ENCODE data around the gene DCST1. TPM values are rescaled to one million over a fixed set of nuclear protein-coding genes. Genes with fewer than 3 reads are reported as not detected.

Gene DCST1
- total and polyA plus RNA-seq, 2 of the 13 experiments (the other 11 are each of a cell fraction or from before 2014, with no cell fraction given) = 0.04 TPM; not detected in 1

DNA sequence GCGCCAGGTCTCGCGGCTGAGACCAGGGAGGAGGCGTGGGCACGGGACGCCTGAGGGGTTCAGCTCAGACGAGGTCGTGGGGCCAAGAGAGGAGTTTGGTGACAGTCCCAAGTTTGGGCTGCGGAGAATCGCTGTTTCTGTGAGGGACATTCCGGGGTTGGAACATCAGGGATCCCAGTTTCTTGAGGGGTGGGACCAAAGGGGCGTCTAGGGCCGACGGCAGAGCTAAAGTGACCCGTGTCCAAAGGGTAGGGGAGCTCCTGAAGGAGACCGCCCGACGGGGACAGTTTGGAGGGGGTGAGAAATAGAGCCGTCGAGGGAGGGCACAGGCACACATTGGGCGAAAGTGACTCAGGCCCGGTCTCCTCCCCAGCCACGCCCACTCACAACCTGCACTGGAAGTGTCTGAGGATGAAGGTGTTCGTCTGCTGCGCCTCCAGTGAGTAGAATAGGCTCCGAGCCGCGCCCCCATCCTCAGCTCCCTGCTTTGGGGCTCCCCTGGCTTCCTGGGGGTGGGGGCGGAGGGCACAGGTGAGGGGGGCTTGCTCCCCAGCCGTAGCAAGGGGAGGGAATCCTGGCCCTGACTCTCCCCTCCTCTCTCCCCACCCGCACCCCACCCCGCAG, 52.0 kb downstream of the DCST1 start:
- H3K36me3 ChIP-seq (replicated peaks in 1 of 2; ENCODE audit: control insufficient read depth in 1 of 2, insufficient read depth in 2 of 2, low read length in 2 of 2) = no peaks in the 10 kb centered on the region
- peak overlapping the region; percentile 98 for H3K4me2 ChIP-seq (ENCODE audit: low read depth, low read length)
- in situ Hi-C loops (cut with HindIII; ENCODE audit: extremely low pct_ligation_motif_present, low pct_unique_long_range_greater_than_20kb) = no loop called here
- ChIA-PET CTCF (ENCODE audit: low intra/inter-chr PET ratio, low total read pairs) (interaction anchor here (1.0 to 2.9 kb wide), 6 partner anchors 15 to 87 kb away, joined by 3 to 39 read pairs (median 6); partner anchors contain the start of genes ADAM15, EFNA4, KRTCAP2 and TRIM46), POLR2A (interaction anchor here (0.8 to 2.7 kb wide), 11 partner anchors 10 to 92 kb away, joined by 3 to 19 read pairs (median 4); partner anchors contain the start of genes KRTCAP2 and LENEP)
- H4K20me1 ChIP-seq (ENCODE audit: insufficient read depth, low read length) = peaks cover 4% of the 10 kb centered on the region; the same call in 1 of the 2 replicates
- ATAC-seq = peak; percentile 2; the same call in 2 of the 3 replicates
- no peak for DNase-seq (ENCODE audit: low spot score)
- intact Hi-C loops (cut with micrococcal nuclease; ENCODE audit: unreplicated experiment) = loop anchor here (10.0 kb wide), 1 partner anchor 181 kb away; no protein-coding TSS in a partner anchor
- peak overlapping the region; percentile 72 to 89 (median 75); a peak in 5 of 6 replicates for H3K4me3 ChIP-seq (replicated peaks in 1 of 3; ENCODE audit: insufficient read depth in 1 of 3, low read depth in 2 of 3, low read length in 3 of 3)
- peaks cover 20 to 37% of the 10 kb centered on the region in 2 experiments for H3K27me3 ChIP-seq (ENCODE audit: control insufficient read depth in 1 of 2, insufficient read depth in 2 of 2, low read length in 2 of 2)
- no peaks in the 10 kb centered on the region for H3K79me2 ChIP-seq (ENCODE audit: insufficient read depth, low read length)
- peak overlapping the region; percentile 74 for H3K27ac ChIP-seq (ENCODE audit: extremely low read length, insufficient read depth, low read length)
- no TSS peak for BruUV-seq (replicated peaks)
- FAIRE-seq = no peak
- no peaks in the 10 kb centered on the region for H3K9me3 ChIP-seq (ENCODE audit: low read length)
- peaks cover 79% of the 10 kb centered on the region for H3K4me1 ChIP-seq (ENCODE audit: insufficient read depth, low read length)
- H3K9ac ChIP-seq (ENCODE audit: insufficient read depth, low read depth, low read length) = peak overlapping the region; percentile 63; the same call in 1 of the 2 replicates
- WGBS (ENCODE audit: low lambda C conversion rate) = 0% methylated on average over 20 of the region's 32 CpGs
- H2AFZ ChIP-seq (ENCODE audit: low read length) = no peak overlapping the region
- TF ChIP-seq RARG (CRISPR knock-in tag; IDR thresholded peaks at IDR 0.05; ENCODE audit: low read depth) = no peak
- TF ChIP-seq, protein P1, sequence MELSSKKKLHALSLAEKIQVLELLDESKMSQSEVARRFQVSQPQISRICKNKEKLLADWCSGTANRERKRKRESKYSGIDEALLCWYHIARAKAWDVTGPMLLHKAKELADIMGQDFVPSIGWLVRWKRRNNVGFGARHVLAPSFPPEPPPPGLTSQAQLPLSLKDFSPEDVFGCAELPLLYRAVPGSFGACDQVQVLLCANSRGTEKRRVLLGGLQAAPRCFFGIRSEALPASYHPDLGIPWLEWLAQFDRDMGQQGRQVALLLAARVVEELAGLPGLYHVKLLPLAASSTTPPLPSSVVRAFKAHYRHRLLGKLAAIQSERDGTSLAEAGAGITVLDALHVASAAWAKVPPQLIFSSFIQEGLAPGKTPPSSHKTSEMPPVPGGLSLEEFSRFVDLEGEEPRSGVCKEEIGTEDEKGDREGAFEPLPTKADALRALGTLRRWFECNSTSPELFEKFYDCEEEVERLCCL (CRISPR knock-in tag; IDR thresholded peaks at IDR 0.05; ENCODE audit: borderline replicate concordance) = 0 out of 2 replicates have a peak, but pooled peaks have one; percentile 2
- TF ChIP-seq, protein P2, sequence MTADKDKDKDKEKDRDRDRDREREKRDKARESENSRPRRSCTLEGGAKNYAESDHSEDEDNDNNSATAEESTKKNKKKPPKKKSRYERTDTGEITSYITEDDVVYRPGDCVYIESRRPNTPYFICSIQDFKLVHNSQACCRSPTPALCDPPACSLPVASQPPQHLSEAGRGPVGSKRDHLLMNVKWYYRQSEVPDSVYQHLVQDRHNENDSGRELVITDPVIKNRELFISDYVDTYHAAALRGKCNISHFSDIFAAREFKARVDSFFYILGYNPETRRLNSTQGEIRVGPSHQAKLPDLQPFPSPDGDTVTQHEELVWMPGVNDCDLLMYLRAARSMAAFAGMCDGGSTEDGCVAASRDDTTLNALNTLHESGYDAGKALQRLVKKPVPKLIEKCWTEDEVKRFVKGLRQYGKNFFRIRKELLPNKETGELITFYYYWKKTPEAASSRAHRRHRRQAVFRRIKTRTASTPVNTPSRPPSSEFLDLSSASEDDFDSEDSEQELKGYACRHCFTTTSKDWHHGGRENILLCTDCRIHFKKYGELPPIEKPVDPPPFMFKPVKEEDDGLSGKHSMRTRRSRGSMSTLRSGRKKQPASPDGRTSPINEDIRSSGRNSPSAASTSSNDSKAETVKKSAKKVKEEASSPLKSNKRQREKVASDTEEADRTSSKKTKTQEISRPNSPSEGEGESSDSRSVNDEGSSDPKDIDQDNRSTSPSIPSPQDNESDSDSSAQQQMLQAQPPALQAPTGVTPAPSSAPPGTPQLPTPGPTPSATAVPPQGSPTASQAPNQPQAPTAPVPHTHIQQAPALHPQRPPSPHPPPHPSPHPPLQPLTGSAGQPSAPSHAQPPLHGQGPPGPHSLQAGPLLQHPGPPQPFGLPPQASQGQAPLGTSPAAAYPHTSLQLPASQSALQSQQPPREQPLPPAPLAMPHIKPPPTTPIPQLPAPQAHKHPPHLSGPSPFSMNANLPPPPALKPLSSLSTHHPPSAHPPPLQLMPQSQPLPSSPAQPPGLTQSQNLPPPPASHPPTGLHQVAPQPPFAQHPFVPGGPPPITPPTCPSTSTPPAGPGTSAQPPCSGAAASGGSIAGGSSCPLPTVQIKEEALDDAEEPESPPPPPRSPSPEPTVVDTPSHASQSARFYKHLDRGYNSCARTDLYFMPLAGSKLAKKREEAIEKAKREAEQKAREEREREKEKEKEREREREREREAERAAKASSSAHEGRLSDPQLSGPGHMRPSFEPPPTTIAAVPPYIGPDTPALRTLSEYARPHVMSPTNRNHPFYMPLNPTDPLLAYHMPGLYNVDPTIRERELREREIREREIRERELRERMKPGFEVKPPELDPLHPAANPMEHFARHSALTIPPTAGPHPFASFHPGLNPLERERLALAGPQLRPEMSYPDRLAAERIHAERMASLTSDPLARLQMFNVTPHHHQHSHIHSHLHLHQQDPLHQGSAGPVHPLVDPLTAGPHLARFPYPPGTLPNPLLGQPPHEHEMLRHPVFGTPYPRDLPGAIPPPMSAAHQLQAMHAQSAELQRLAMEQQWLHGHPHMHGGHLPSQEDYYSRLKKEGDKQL (CRISPR knock-in tag; IDR thresholded peaks at IDR 0.05; ENCODE audit: low read depth) = no peak
- TF ChIP-seq, protein P3, sequence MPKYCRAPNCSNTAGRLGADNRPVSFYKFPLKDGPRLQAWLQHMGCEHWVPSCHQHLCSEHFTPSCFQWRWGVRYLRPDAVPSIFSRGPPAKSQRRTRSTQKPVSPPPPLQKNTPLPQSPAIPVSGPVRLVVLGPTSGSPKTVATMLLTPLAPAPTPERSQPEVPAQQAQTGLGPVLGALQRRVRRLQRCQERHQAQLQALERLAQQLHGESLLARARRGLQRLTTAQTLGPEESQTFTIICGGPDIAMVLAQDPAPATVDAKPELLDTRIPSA (CRISPR knock-in tag; IDR thresholded peaks at IDR 0.05; ENCODE audit: borderline replicate concordance) = 0 out of 2 replicates have a peak, but pooled peaks have one; percentile 18
- TF ChIP-seq GFI1 (CRISPR knock-in tag; IDR thresholded peaks at IDR 0.05; ENCODE audit: borderline replicate concordance) = 0 out of 2 replicates have a peak, but pooled peaks have one; percentile 15
- no peak for TF ChIP-seq CREB1 (IDR thresholded peaks at IDR 0.05)
- TF ChIP-seq CREB1 (CRISPR knock-in tag; IDR thresholded peaks at IDR 0.05) = no peak
- TF ChIP-seq YEATS2 (CRISPR knock-in tag; IDR thresholded peaks at IDR 0.05; ENCODE audit: borderline replicate concordance) = no peak
- TF ChIP-seq, protein P4, sequence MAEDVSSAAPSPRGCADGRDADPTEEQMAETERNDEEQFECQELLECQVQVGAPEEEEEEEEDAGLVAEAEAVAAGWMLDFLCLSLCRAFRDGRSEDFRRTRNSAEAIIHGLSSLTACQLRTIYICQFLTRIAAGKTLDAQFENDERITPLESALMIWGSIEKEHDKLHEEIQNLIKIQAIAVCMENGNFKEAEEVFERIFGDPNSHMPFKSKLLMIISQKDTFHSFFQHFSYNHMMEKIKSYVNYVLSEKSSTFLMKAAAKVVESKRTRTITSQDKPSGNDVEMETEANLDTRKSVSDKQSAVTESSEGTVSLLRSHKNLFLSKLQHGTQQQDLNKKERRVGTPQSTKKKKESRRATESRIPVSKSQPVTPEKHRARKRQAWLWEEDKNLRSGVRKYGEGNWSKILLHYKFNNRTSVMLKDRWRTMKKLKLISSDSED (CRISPR knock-in tag; IDR thresholded peaks at IDR 0.05) = no peak
- TF ChIP-seq, protein P5, sequence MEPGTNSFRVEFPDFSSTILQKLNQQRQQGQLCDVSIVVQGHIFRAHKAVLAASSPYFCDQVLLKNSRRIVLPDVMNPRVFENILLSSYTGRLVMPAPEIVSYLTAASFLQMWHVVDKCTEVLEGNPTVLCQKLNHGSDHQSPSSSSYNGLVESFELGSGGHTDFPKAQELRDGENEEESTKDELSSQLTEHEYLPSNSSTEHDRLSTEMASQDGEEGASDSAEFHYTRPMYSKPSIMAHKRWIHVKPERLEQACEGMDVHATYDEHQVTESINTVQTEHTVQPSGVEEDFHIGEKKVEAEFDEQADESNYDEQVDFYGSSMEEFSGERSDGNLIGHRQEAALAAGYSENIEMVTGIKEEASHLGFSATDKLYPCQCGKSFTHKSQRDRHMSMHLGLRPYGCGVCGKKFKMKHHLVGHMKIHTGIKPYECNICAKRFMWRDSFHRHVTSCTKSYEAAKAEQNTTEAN (CRISPR knock-in tag; conservative IDR thresholded peaks at IDR 0.05) = 0 out of 2 replicates have a peak, but pooled peaks have one; percentile 42
- TF ChIP-seq ZNF432 (CRISPR knock-in tag; IDR thresholded peaks at IDR 0.05; ENCODE audit: borderline replicate concordance) = no peak
- no peak for TF ChIP-seq ZNF605 (CRISPR knock-in tag; IDR thresholded peaks at IDR 0.05)
